ENCODE data around the gene PARVB. TPM values are rescaled to one million over a fixed set of nuclear protein-coding genes. Genes with fewer than 3 reads are reported as not detected.
A peak's percentile ranks its signal among the peaks of the same experiment; 100 is the strongest.

The PARVB gene
- total and polyA plus RNA-seq, 10 of the 15 experiments (the other 5 are each of a cell fraction or from before 2014, with no cell fraction given), result 5.2 to 264 (median 76.0) TPM

GRCh38 chr22:44026630-44027511 is 2.8 kb downstream of the PARVB start (continued):
- TF ChIP-seq EGR1 (IDR thresholded peaks at IDR 0.05; ENCODE audit: borderline replicate concordance in 1 of 2, low read depth in 2 of 2, low read length in 2 of 2) (peak in 1 of 2 experiments; percentile 32; a peak in 1 of 3 replicates), PBX3 (IDR thresholded peaks at IDR 0.05; ENCODE audit: insufficient replicate concordance, low read depth, low read length) (peak; percentile 19), TAF1 (IDR thresholded peaks at IDR 0.05; ENCODE audit: borderline replicate concordance, low read depth, low read length) (peak; percentile 78), USF1 (IDR thresholded peaks at IDR 0.05; ENCODE audit: borderline replicate concordance, extremely low read length, insufficient read depth, low read depth, low read length) (peak; percentile 92), TCF7 (IDR thresholded peaks at IDR 0.05; ENCODE audit: borderline replicate concordance) (no peak), POLR2AphosphoS5 (IDR thresholded peaks at IDR 0.05; ENCODE audit: low read length) (peak; percentile 90), BMI1 (IDR thresholded peaks at IDR 0.05; ENCODE audit: borderline replicate concordance) (no peak), MYC (IDR thresholded peaks at IDR 0.05; ENCODE audit: insufficient read depth, insufficient read length, insufficient replicate concordance, low read length, severe bottlenecking) (no peak), E2F4 (IDR thresholded peaks at IDR 0.05; ENCODE audit: low read depth, low read length) (no peak), NRF1 (conservative IDR thresholded peaks at IDR 0.05; ENCODE audit: low read depth, low read length) (0 out of 2 replicates have a peak, but pooled peaks have one; percentile 6), HDGF (IDR thresholded peaks at IDR 0.05) (peak; percentile 64), SMAD5 (IDR thresholded peaks at IDR 0.05; ENCODE audit: low read depth) (peak; percentile 35; the same call in 1 of the 2 replicates), SMAD1 (IDR thresholded peaks at IDR 0.05; ENCODE audit: low read depth, partially characterized antibody) (peak; percentile 72), MYB (IDR thresholded peaks at IDR 0.05; ENCODE audit: borderline replicate concordance, low read depth, low read length) (no peak), RELB (IDR thresholded peaks at IDR 0.05; ENCODE audit: low read depth) (peak; percentile 98), HDAC2 (IDR thresholded peaks at IDR 0.05) (no peak), NBN (IDR thresholded peaks at IDR 0.05) (peak; percentile 89; the same call in 1 of the 2 replicates), SUPT20H (IDR thresholded peaks at IDR 0.05; ENCODE audit: borderline replicate concordance, control insufficient read depth, low read depth, low read length) (no peak), SP1 (IDR thresholded peaks at IDR 0.05; ENCODE audit: low read depth, low read length) (peak; percentile 71), MLLT1 (IDR thresholded peaks at IDR 0.05) (peak; percentile 74), SREBF1 (IDR thresholded peaks at IDR 0.05; ENCODE audit: low read length) (no peak), POU2F2 (IDR thresholded peaks at IDR 0.05; ENCODE audit: borderline replicate concordance, low read depth, low read length) (peak; percentile 81), SRF (IDR thresholded peaks at IDR 0.05; ENCODE audit: low read depth in 2 of 2, low read length in 2 of 2) (no peak), YY1 (IDR thresholded peaks at IDR 0.05; ENCODE audit: low read depth, low read length) (peak; percentile 72; the same call in 1 of the 2 replicates)

Measured in GM12878 (cell line).